Middle frontal gyrus (tissue), 1 donor: ENCODE measurements around the gene DLGAP4.

Experiments
- DNase-seq: peaks from one replicate; pipeline ENCODE4 v3.0.0-alpha.2; 2015; ENCODE audit warnings: low spot score; ENCODE audit errors: extremely low spot score

Gene DLGAP4, protein sequence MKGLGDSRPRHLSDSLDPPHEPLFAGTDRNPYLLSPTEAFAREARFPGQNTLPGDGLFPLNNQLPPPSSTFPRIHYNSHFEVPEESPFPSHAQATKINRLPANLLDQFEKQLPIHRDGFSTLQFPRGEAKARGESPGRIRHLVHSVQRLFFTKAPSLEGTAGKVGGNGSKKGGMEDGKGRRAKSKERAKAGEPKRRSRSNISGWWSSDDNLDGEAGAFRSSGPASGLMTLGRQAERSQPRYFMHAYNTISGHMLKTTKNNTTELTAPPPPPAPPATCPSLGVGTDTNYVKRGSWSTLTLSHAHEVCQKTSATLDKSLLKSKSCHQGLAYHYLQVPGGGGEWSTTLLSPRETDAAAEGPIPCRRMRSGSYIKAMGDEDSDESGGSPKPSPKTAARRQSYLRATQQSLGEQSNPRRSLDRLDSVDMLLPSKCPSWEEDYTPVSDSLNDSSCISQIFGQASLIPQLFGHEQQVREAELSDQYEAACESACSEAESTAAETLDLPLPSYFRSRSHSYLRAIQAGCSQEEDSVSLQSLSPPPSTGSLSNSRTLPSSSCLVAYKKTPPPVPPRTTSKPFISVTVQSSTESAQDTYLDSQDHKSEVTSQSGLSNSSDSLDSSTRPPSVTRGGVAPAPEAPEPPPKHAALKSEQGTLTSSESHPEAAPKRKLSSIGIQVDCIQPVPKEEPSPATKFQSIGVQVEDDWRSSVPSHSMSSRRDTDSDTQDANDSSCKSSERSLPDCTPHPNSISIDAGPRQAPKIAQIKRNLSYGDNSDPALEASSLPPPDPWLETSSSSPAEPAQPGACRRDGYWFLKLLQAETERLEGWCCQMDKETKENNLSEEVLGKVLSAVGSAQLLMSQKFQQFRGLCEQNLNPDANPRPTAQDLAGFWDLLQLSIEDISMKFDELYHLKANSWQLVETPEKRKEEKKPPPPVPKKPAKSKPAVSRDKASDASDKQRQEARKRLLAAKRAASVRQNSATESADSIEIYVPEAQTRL

DNA sequence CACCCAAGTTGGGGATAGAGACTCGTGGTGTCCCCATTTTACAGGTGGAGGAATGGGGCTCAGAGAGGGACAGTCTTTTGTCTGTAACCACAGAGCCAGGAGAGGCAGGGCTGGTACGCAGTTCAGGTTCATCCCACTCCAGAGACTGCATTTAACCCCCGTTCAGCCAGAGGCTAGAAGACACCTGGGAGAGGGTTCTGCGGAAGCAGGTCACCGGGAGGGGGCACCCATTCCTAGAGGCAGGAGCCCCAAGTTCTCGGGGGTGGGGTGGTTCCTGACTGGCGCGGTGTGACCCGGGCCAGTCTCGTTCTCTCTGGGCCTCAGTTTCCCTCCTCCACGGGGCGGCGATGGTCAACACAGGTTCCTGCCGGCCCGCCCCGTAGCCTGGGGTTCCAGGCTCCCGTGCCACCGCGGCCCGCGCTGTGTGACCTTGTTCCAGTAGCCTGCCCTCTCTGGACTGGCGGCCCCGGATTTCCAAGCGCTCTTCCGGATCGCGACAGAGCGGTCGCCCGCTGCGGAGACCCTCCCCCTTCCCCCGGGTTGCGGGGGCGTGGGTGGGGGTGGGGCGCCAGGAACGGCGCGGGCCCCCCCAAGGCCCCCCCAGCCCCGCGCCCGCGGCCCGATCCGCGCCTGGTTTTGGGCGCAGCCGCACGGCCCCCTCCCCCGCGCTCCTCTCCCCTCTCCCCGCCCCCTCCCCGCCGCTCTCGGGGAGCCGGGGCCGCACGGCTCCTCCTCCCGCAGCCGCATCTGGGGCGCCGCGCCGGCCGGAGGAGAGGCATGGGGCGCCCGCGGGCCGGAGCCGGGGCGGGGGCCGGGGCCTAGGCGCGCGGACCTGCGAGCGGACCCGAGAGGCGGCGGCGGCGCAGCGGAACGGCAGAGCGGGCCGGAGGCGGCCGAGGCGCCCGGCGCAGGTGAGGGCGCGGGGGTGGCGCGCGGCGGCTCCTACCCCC lies at the start of gene DLGAP4:
TSS of gene DLGAP4 (plus strand) at position 738 of the 950 bp plus-strand sequence. CDS start 125,379 bp downstream, outside the sequence.
- DNase-seq, result no peak

DNA sequence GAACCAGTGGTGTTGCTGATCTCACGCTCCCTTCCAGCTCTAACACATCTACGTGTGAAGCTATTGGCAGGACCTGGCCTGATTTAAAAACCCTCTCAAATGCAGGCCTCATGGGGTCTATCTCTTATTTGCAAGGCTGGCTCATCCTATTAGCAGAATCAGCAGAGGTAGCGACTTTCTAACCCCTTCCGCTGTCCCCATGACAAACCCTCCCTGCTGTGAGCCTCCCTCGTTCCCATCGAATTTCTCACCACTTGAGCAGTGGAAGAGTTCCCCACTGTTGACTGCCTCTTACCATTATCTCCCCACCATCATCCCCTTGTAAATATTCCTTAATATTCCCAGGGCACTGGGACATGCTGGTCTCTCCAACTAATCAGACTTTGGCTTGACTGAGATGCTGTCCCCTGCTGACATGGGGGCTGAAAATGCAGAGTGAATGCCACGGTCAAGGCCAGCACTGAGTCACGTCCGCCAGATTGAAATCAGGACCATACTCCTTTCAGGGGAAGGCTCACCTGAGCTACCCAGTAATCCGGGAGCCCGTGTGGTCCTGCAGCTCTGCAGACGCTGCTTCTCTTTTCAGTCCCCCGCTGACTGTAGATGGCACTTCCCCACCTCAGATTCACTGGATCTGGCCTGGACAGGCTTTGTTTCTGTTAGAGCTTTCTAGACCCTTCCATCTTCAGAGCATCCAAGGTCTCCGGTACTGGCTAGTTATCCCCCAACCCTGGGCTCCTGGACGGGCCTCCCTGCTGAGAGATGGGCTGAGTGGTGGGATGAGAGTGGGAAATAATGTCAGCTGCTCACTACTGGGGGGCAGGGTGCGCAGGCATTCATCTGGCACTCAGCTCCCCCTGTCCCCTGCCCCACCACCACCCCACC lies 46.7 kb upstream of the DLGAP4 start:
- no peak for DNase-seq

DNA sequence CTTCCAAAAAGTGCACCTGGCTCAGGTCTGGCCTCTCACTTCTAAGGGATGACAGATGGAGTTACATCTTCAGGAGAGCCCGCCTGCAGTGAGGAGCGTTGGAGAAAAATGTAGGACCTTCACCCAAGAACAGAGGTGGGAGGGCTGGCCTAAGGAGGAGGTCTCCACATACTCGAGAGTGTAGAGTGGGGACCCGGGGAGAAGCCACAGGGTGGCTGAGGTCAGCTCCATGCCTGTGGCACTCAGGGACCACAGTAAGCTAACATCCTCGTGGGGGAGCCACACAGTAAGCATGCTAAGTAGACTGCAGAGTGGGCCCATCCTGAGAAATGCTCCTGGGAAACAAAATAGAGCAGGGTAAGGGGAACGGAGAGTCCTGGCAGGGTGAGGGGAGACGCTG lies 45.8 kb upstream of the DLGAP4 start:
- no peak for DNase-seq

DNA sequence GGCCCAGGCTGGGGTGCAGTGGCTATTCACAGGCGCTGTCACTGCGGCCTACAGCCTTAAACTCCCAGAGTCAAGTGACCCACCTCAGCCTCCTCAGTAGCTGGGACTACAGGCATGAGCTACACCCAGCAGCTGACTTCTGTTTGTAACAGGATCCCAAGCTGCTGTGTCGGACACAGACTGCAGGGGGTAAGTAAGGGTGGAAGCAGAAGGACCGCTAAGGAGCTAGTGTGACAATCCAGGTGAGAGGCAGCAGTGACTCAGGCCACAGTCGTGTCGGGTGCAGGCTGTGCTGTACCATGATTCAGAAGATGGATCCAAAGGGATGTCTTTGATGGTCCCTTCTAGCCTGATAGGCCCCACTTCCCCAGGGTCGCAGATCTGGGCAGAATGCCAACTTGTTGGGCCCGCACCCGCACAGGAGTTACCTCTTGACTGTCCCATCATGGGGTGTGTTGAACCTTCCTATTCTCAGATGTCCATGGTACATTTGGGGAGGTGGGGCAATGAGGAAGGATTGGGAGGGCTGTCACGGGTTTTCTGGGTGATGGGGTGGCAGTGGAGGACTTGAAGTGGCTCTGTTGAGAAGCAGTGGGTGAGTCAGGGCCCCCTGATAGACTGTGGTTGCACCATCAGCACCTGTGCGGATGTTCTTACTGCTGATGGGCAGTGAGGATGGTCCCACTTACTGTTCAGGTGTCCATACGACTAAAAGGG lies 44.6 kb upstream of the DLGAP4 start:
- DNase-seq, result no peak

DNA sequence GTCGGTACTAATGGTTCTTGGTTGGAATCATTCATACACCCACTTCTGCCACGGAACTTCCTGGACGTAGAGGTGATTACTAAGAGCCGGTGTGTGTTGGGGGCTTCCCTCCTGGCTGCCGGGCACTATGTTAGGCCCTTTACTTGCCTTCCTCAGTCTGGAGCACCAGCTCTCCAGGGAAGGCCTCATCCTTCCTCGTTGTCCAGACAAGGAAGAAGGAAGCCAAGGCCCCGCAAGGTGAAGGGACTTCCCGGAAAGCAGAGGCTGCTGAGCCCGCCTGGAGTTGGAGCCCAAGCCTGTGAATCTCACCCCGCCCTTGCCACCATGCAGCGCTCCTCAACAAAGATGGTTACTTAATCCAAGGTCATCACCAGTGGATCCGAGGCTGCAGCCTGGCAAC lies 43.7 kb upstream of the DLGAP4 start:
- no peak for DNase-seq

DNA sequence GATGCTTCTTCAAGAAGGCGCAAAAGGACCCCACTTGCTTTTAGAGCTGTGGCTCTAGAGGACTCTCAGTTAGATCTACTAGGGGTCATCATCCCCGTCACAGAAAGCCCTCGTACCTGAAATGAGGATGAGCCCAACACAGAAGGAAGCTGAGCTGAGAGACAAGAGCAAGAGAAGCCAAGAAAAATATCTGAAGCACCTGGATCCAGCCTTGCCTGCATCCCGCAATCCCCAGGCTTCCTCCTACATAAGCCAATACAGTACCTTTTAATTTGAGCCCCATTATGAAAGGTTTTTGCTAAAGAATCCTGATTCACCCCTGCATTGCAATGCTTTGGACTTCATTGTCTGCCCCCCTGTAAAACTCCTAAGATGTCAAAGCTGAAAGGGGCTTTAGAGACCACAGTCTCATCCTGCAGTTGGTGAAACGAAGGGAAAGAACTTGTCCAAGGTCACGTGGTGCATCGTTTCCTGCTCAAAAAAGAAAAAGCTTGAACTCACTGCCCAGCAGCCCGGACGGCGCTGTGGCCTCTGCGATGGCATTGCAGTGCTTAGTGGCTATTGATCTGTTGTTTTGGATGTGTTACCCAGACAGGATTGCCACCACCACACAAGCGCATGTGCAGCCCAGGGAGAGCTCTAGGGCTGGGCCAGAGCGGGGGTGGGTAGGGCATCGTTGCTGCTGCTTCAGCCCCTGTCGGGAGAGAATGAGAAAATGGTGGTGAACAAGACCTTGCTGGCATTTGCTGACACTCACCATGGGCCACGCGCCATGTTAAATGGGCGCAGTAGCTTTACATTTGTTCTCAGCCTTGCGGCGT lies 41.5 kb upstream of the DLGAP4 start:
- no peak for DNase-seq

DNA sequence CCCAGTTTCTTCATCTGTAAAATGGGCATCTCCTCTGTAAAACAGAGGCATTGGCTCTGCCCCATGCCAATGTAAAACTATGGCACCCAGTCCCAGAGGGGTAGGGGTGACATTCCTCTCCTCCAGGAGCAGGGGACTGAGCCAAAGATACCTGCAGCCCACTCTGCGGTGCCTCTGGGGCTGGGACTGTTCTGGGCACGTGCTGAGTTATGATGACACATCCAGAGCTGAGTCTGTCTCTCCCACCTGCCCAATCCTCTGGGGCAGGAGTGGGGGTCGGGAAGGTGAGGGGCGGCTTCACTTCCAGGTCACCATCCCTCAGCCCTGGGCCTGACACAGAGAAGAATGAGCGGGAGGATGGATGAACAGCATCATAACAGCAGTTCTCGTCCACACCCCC lies 40.0 kb upstream of the DLGAP4 start:
- no peak for DNase-seq

DNA sequence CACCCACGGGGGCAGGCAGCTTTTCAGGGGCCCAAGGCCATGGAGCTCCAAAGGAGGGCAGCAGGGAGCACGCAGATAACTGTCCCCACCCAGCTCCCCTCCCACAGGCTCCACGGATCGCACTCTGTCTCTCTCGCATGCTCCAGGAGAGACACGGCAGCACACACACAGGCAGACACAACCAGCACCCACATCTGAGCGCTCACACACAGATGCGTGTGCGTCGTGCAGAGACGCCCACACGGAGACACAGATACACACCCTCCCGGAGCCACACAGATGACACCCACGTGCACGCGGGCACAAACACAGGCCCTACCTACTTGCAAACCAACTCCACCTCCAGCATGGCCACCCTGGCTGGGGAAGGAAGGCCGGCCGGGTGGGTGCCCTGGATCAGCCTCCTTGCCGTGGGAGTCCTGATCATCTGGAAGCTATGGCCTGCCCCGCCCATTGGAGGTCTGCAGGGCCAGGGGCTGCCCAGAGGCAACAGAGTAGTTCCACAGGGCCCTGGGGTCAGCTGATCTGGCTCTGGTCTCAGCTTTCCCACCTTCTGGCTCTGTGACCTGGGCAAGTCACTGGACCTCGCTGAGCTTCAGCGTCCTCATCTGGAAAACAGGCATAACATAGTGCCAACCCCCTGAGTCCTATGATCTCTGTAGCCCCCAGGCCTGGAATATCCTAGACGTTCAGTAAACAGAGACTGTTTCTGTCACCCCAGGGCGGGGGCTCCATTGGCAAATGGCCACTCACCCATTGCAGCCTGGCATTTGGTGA lies 38.3 kb upstream of the DLGAP4 start:
- no peak for DNase-seq

DNA sequence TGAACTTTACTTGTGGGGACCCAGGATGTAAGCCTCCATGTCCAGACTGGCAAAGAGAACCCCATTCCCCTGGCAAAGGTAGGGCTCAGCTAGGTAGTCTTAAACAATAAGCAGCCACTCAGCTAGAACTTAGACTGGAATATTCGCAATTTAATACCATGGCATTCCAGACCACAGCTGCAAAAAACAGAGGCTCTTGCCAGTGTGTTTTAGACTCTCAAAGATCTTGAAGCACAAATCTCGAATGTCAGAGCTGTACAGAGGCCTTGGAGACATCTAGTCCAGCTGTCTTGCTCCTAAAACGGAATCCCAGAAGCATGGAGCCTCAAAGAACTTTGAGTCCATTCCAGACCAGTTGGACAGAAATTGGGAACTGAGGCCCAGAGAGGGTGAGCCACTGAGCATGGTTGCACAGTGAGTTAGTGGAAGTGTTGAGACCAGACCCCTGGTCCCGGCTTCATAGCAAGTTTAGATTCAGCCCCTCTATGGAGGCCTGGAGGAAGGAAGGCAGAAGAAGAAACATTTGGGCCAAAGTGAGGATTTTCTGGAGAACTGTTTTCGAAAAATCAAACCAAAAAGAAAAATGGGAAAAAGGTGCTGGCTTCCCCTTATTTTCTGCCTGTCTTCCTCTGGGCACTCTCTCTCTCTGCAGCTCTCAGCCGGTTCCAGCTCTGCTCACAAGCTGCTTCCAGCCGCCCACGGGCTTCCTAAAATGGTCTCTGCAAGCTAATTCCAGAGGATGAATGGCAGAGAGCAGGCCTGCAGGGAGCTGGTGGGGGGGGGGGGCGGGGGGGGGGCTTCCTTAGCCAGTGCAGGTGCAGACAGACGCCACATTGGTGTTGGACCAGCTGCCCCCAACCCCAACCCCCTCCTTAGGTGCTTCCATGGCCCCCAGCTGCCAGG lies 37.4 kb upstream of the DLGAP4 start:
- no peak for DNase-seq

DNA sequence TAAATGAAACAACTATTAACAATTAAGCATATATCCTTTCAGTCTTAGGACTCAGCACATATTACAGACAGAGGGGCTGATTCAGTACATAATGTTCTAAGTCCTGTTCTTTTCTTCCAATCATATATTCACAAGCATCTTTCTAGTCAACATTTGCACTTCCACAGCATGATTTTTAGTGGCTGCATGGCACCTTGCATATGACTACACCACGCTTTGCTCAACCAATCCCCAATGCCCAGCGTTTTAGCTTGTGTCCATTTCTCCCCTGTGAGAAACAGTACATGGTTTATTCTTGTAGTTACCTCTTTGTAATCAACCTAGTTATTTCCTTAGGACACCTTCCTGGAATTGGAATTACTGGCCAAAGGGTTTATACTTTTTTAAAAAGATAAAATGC lies 36.6 kb upstream of the DLGAP4 start:
- DNase-seq, result peak; percentile 70

DNA sequence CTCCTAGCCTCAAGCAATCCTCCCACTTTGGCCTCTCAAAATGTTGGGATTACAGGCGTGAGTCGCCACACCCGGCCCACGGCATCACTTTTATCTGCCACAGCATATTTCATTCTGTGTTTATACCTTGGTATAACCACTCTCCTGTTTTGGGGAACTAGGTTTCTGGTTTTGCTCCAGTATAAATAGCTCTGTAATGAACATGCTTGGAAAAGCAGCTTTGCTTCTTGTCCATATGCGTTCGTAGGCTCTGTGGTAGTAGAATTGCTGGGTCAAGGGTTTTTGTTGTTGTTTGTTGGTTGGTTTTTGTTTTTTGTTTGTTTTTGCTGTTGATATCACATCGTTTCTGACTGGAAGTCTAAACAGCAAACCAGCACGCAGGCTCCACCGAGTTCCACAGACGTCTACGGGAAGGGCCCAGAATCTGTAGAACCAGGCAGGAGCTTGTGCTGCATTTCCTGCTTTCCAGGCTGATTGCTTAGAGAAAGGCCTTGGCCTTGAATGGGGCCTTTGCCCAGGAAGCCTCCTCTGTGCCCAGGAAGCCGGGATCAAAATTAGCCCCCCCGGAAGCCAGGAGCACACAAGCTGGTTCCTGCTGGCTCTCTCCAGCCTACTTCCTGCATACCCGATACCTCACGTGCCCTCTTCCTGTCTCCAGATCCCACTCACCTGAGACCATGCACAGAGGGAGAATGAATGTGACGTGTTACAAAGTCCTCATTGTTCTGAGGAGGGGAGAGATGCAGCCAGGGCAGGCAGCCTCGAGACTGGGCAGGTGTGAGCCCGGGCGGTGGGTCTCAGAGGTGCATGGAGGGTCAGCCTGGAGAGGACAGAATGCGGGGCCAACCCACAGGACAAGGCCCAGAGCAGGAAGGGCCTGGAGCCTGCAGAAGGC lies 35.1 kb upstream of the DLGAP4 start:
- no peak for DNase-seq

DNA sequence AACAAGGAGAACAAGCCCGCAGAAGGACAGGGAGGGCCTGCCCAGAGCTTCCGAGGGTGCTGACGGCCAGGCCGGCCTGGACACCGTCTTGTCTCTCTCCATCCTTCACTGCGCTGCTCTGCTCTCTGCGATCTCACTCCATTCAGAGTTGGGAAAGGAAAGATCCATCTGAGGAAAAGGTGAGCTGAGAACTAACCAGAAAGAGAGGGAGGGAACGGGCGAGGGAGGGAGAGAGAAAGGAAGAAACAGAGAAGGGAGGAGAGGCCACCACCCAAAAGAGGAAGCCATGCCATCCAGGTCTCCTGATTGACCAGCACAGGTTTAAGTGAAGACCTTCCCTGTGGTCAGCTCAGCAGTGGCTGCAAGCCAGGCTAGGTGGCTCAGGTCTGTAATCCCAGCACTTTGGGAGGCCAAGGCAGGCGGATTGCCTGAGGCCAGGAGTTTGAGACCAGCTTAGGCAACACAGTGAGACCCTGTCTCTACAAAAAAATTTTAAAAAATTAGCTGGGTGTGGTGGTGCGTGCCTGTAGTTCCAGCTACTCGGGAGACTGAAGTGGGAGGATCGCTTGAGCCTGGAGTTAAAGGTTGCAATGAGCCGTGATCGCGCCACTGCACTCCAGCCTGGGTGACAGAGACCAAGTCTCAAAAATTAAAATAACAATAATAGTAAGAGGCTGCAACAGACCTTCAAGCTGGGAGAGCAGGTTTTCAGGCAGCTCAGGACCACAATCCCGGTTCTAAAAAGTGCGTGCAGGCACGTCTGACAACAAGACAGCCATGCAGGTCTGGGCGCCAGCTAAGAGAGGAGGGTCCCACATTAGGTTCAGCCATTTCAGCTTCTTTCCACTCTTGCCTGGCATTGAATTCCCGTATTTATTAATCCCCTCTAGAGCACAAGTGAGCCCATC lies 34.2 kb upstream of the DLGAP4 start:
- no peak for DNase-seq

DNA sequence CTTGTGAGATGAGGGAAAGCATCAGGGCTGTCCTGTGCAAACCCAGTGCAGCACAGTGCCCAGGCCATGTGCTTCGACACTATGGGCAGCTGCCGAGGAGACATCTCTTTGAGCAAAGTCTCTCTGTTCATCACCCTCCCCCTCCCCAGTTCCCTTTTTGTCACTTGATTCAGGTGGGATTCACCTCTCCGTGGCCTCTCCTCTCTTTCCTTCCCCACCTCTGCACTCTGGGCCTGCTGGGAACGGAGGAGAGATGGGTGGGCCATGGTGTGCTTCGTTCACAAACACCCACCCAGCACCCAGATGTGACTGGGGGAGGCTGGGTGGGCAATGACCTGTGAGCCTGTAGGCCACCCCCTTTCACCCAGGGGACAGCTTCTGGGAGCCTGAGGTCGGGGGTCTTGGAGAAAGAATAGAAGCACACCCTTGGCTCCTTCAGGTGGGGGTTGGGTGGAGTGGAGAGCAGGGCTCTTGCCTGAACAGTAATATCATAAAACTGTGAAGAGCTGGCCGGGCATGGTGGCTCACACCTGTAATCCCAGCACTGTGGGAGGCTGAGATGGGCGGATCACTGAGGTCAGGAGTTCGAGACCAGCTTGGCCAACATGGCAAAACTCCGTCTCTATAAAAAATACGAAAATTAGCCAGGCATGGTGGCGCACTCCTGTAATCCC lies 33.5 kb upstream of the DLGAP4 start:
- no peak for DNase-seq
